HUES64 (cell line): ENCODE measurements around the gene MUC6.

Experiments
- H3K27ac ChIP-seq: 2 replicates; pipeline ENCODE4 v1.7.0; 2013; ENCODE audit warnings: low read depth, low read length, inconsistent platforms
- H3K27me3 ChIP-seq: 2 replicates; pipeline ENCODE4 v1.6.1; 2013; ENCODE audit warnings: mild to moderate bottlenecking, low read length; ENCODE audit not compliant: insufficient read depth
- H3K36me3 ChIP-seq: 2 replicates; pipeline ENCODE4 v1.6.1; 2013; ENCODE audit warnings: mild to moderate bottlenecking, low read length; ENCODE audit not compliant: insufficient read depth
- H3K4me1 ChIP-seq: 2 replicates; pipeline ENCODE4 v1.6.1; 2013; ENCODE audit warnings: mild to moderate bottlenecking, low read length, moderate library complexity; ENCODE audit not compliant: insufficient read depth
- H3K4me3 ChIP-seq: 2 replicates; pipeline ENCODE4 v1.5.1; 2013; ENCODE audit warnings: mild to moderate bottlenecking, low read length, moderate library complexity
- H3K9ac ChIP-seq: 2 replicates; pipeline ENCODE4 v1.6.1; 2013; ENCODE audit warnings: mild to moderate bottlenecking, low read depth, low read length
- H3K9me3 ChIP-seq: 2 replicates; pipeline ENCODE4 v1.6.1; 2013; ENCODE audit warnings: low read depth, low read length; ENCODE audit not compliant: insufficient read depth
- WGBS: fragments of 150-250, 120-280 bp; methylation state at CpG from one replicate; pipeline ENCODE4 v1.1.7; 2013; ENCODE audit warnings: missing lambda C conversion rate; 5-methylcytosine and 5-hydroxymethylcytosine counted together

Gene MUC6

GRCh38 chr11:995752-996420 is 40.6 kb downstream of the MUC6 start:
- Histone ChIP-seq H3K4me1 (no peaks in the 10 kb centered on the region), H3K9ac (no peak overlapping the region), H3K9me3 (no peaks in the 10 kb centered on the region), H3K4me3 (no peak overlapping the region), H3K36me3 (peaks cover 52% of the 10 kb centered on the region), H3K27ac (no peak overlapping the region), H3K27me3 (no peaks in the 10 kb centered on the region)
- 88% methylated on average over 22 of the region's 22 CpGs for WGBS

- Histone ChIP-seq H3K4me1 (no peaks in the 10 kb centered on the region), H3K9me3 (no peaks in the 10 kb centered on the region), H3K36me3 (peaks cover 48% of the 10 kb centered on the region), H3K27me3 (no peaks in the 10 kb centered on the region), H3K9ac (no peak overlapping the region), H3K4me3 (no peak overlapping the region), H3K27ac (no peak overlapping the region)
- WGBS: 93% methylated on average over 16 of the region's 16 CpGs
Measured at GRCh38 chr11:995044-995751, 41.3 kb downstream of the MUC6 start.

- Histone ChIP-seq H3K36me3 (peaks cover 59% of the 10 kb centered on the region), H3K27me3 (no peaks in the 10 kb centered on the region), H3K4me3 (no peak overlapping the region), H3K4me1 (no peaks in the 10 kb centered on the region), H3K9ac (no peak overlapping the region), H3K9me3 (no peaks in the 10 kb centered on the region), H3K27ac (no peak overlapping the region)
- WGBS: 96% methylated on average over 35 of the region's 35 CpGs
Measured at GRCh38 chr11:993632-994167, 42.8 kb downstream of the MUC6 start.

- no peaks in the 10 kb centered on the region for H3K4me1 ChIP-seq
- peaks cover 71% of the 10 kb centered on the region for H3K36me3 ChIP-seq
- no peak overlapping the region for H3K27ac ChIP-seq
- no peaks in the 10 kb centered on the region for H3K27me3 ChIP-seq
- H3K4me3 ChIP-seq: no peak overlapping the region
- no peaks in the 10 kb centered on the region for H3K9me3 ChIP-seq
- H3K9ac ChIP-seq: no peak overlapping the region
- WGBS: 94% methylated on average over 16 of the region's 16 CpGs
Measured at GRCh38 chr11:992577-992976, 43.9 kb downstream of the MUC6 start.

GRCh38 chr11:991711-992307 is 44.7 kb downstream of the MUC6 start:
- Histone ChIP-seq H3K9me3 (no peaks in the 10 kb centered on the region), H3K36me3 (peaks cover 74% of the 10 kb centered on the region), H3K4me1 (no peaks in the 10 kb centered on the region), H3K27me3 (no peaks in the 10 kb centered on the region), H3K27ac (no peak overlapping the region), H3K9ac (no peak overlapping the region), H3K4me3 (no peak overlapping the region)
- 95% methylated on average over 24 of the region's 24 CpGs for WGBS

- no peak overlapping the region for H3K9ac ChIP-seq
- H3K4me1 ChIP-seq: no peaks in the 10 kb centered on the region
- no peak overlapping the region for H3K27ac ChIP-seq
- peaks cover 76% of the 10 kb centered on the region for H3K36me3 ChIP-seq
- 91% methylated on average over 12 of the region's 12 CpGs for WGBS
- no peaks in the 10 kb centered on the region for H3K27me3 ChIP-seq
- H3K4me3 ChIP-seq: no peak overlapping the region
- no peaks in the 10 kb centered on the region for H3K9me3 ChIP-seq
Measured at GRCh38 chr11:991034-991433, 45.5 kb downstream of the MUC6 start.

DNA sequence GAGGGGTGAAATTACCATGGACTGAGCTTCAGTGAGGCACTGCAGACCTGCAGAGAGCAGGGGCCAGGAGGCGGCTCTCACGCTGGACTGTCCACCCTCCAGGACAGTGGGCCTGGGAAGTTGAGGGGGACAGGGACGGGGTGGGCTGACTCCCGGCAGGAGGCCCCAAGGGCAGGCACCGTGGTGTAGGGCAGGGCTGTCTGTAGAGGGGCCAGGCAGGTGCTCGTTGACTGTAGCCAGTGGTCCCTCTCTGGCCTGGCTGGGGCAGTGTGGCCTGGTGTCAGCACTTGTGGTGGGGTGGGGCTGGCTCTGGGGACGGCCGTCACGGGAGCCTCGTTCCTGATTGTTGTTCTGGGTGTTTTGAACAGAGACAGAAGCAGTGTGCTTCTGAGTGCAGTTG is 46.4 kb downstream of the MUC6 start:
- 94% methylated on average over 10 of the region's 10 CpGs for WGBS
- Histone ChIP-seq H3K9me3 (no peaks in the 10 kb centered on the region), H3K27ac (no peak overlapping the region), H3K4me1 (no peaks in the 10 kb centered on the region), H3K36me3 (peaks cover 81% of the 10 kb centered on the region), H3K27me3 (no peaks in the 10 kb centered on the region), H3K9ac (no peak overlapping the region), H3K4me3 (no peak overlapping the region)

DNA sequence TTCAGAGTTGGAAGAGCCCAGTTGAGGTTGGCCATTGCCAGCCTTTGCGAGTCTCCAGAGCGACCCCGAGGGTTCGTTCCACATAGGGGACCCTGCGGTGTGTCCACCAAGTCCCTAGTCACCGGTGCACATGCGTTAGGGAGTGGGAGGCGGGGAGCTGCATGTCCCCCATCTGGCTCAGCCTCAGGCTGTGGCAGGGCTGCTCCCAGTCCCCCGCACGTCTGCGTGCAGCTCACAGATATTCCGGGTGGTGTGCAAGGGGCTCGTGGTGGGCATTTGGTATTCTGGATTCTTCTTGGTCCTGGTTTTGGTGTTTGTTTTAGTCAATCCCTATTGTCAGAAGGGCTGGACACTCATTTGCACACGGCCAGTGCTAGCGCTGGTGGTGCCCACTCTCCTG is 48.8 kb downstream of the MUC6 start:
- Histone ChIP-seq H3K36me3 (peaks cover 76% of the 10 kb centered on the region), H3K9me3 (no peaks in the 10 kb centered on the region), H3K4me3 (no peak overlapping the region), H3K27ac (no peak overlapping the region), H3K27me3 (no peaks in the 10 kb centered on the region), H3K4me1 (no peaks in the 10 kb centered on the region), H3K9ac (no peak overlapping the region)
- WGBS: 95% methylated on average over 15 of the region's 15 CpGs

DNA sequence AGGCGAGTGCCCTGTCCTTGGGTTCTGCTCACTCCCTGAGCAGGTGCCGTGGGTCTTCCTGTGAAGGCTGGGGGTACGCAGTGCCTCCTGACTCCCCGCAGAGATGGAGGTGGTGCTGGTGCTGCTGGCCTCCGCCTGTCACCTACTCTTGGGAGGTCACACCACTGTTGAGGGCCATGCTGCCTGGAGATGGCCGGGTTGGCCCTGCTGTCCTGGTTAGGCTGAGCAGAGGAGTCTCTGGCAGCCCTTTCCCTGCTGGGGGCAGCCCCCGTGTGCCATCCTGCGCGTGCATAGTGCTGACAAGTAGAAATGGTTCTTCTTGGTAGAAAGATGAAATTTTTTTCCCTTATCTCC is 49.6 kb downstream of the MUC6 start:
- Histone ChIP-seq H3K9me3 (no peaks in the 10 kb centered on the region), H3K9ac (no peak overlapping the region), H3K27me3 (no peaks in the 10 kb centered on the region), H3K4me1 (no peaks in the 10 kb centered on the region), H3K36me3 (peaks cover 74% of the 10 kb centered on the region), H3K4me3 (no peak overlapping the region), H3K27ac (no peak overlapping the region)
- 94% methylated on average over 7 of the region's 9 CpGs for WGBS

- no peaks in the 10 kb centered on the region for H3K27me3 ChIP-seq
- no peak overlapping the region for H3K4me3 ChIP-seq
- no peaks in the 10 kb centered on the region for H3K9me3 ChIP-seq
- no peak overlapping the region for H3K9ac ChIP-seq
- H3K4me1 ChIP-seq: no peaks in the 10 kb centered on the region
- H3K36me3 ChIP-seq: peaks cover 78% of the 10 kb centered on the region
- no peak overlapping the region for H3K27ac ChIP-seq
- WGBS: 95% methylated on average over 28 of the region's 28 CpGs
Measured at GRCh38 chr11:986270-986951, 50.1 kb downstream of the MUC6 start.

GRCh38 chr11:985848-986247 is 50.7 kb downstream of the MUC6 start:
- peaks cover 79% of the 10 kb centered on the region for H3K36me3 ChIP-seq
- WGBS: 95% methylated on average over 20 of the region's 20 CpGs

More at GRCh38 chr11:985848-986247, 50.7 kb downstream of the MUC6 start:
- H3K9ac ChIP-seq: no peak overlapping the region
- no peak overlapping the region for H3K27ac ChIP-seq
- H3K27me3 ChIP-seq: no peaks in the 10 kb centered on the region
- H3K9me3 ChIP-seq: no peaks in the 10 kb centered on the region
- no peak overlapping the region for H3K4me3 ChIP-seq
- no peaks in the 10 kb centered on the region for H3K4me1 ChIP-seq
